MM.1S (cell line): ENCODE measurements around the gene MRPL41.
"Not testable (repeated sequence)": the region's sequence is repeated elsewhere in the genome, so short reads cannot be mapped to it uniquely, and the experiment has no call there.

Source experiments
- DNase-seq: peaks from one replicate; pipeline ENCODE4 v3.0.0-alpha.2; 2015
- H2AFZ ChIP-seq: fragments of 300-600 bp; sonication (generic); 2 replicates; pipeline ENCODE4 v1.6.0; 2016; ENCODE audit warnings: antibody characterized with exemption, low read length
- H3F3A ChIP-seq: fragments of 300-600 bp; sonication (generic); 2 replicates; pipeline ENCODE4 v1.6.1; 2016; ENCODE audit warnings: mild to moderate bottlenecking, antibody characterized with exemption, low read length, moderate library complexity, mixed read lengths; ENCODE audit not compliant: insufficient read depth
- H3K27ac ChIP-seq: fragments of 300-600 bp; sonication (generic); 2 replicates; pipeline ENCODE4 v1.5.1; 2016; ENCODE audit warnings: mild to moderate bottlenecking, low read length
- H3K27me3 ChIP-seq: fragments of 300-600 bp; sonication (generic); replicated peaks from 2 replicates; pipeline ENCODE4 v1.6.0; 2016; ENCODE audit warnings: low read length; ENCODE audit not compliant: insufficient read depth
- H3K36me3 ChIP-seq: fragments of 300-600 bp; sonication (generic); replicated peaks from 2 replicates; pipeline ENCODE4 v1.6.1; 2016; ENCODE audit warnings: mild to moderate bottlenecking, low read length, mixed read lengths; ENCODE audit not compliant: insufficient read depth
- H3K4me1 ChIP-seq: fragments of 300-600 bp; sonication (generic); 2 replicates; pipeline ENCODE4 v1.6.1; 2016; ENCODE audit warnings: low read length, mixed read lengths
- H3K4me2 ChIP-seq: fragments of 300-600 bp; sonication (generic); 2 replicates; pipeline ENCODE4 v1.6.0; 2016; ENCODE audit warnings: low read depth, low read length
- H3K4me3 ChIP-seq: fragments of 300-600 bp; sonication (generic); 2 replicates; pipeline ENCODE4 v1.5.1; 2016; ENCODE audit warnings: low read length, mixed read lengths
- H3K79me2 ChIP-seq: fragments of 300-600 bp; sonication (generic); 2 replicates; pipeline ENCODE4 v1.6.1; 2016; ENCODE audit warnings: mixed run types, low read length, mixed read lengths
- H3K9ac ChIP-seq: fragments of 300-600 bp; sonication (generic); 2 replicates; pipeline ENCODE4 v1.6.1; 2016; ENCODE audit warnings: low read length, mixed read lengths
- H3K9me2 ChIP-seq: fragments of 300-600 bp; sonication (generic); replicated peaks from 2 replicates; pipeline ENCODE4 v1.6.1; 2016; ENCODE audit warnings: mild to moderate bottlenecking, low read length, mixed read lengths; ENCODE audit not compliant: insufficient read depth
- H3K9me3 ChIP-seq: fragments of 300-600 bp; sonication (generic); replicated peaks from 2 replicates; pipeline ENCODE4 v1.6.1; 2016; ENCODE audit warnings: mild to moderate bottlenecking, low read length, mixed read lengths; ENCODE audit not compliant: insufficient read depth
- H4K20me1 ChIP-seq: fragments of 300-600 bp; sonication (generic); 2 replicates; pipeline ENCODE4 v1.6.1; 2016; ENCODE audit warnings: mild to moderate bottlenecking, low read length, moderate library complexity, mixed read lengths; ENCODE audit not compliant: insufficient read depth
- EZH2 ChIP-seq: fragments of 300-600 bp; sonication (generic); optimal IDR thresholded peaks from 2 replicates; pipeline ENCODE3; 2017; ENCODE audit warnings: low read depth, mild to moderate bottlenecking, antibody characterized with exemption, low read length, mixed read lengths
- EZH2phosphoT487 ChIP-seq: fragments of 300-600 bp; sonication (generic); IDR thresholded peaks from 2 replicates; pipeline ENCODE4 v1.6.1; 2018; ENCODE audit warnings: antibody characterized with exemption, low read length
- TF ChIP-seq, protein P1 (sequence below): fragments of 300-600 bp; sonication (generic); IDR thresholded peaks from 2 replicates; pipeline ENCODE4 v1.5.1; 2016; ENCODE audit warnings: antibody characterized with exemption, low read length, mixed read lengths

The MRPL41 gene

DNA sequence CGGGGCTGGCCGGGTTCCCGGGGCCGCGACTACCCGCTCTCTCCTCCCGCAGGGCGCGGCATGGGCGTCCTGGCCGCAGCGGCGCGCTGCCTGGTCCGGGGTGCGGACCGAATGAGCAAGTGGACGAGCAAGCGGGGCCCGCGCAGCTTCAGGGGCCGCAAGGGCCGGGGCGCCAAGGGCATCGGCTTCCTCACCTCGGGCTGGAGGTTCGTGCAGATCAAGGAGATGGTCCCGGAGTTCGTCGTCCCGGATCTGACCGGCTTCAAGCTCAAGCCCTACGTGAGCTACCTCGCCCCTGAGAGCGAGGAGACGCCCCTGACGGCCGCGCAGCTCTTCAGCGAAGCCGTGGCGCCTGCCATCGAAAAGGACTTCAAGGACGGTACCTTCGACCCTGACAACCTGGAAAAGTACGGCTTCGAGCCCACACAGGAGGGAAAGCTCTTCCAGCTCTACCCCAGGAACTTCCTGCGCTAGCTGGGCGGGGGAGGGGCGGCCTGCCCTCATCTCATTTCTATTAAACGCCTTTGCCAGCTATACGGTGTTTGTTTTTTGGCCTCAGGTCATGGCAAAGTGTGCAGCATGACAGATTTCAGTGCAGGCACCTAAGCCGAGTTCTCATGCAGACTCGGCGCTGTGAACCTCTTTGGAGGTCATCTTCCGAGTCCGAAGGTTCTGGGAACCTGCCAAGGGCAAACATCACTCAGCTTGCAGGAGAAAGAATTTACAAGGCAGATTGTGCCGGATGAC lies 516 bp downstream of the MRPL41 start:
- Histone ChIP-seq H3K36me3 (no peaks in the 10 kb centered on the region), H3K27ac (peak overlapping the region; percentile 42; the same call in 1 of the 2 replicates), H3K79me2 (peaks cover 8% of the 10 kb centered on the region), H3K9me2 (no peaks in the 10 kb centered on the region), H3K4me3 (peak overlapping the region; percentile 95), H3K9ac (peak overlapping the region; percentile 78), H3K4me2 (peak overlapping the region; percentile 77), H3K27me3 (no peaks in the 10 kb centered on the region), H3K4me1 (no peaks in the 10 kb centered on the region), H2AFZ (peak overlapping the region; percentile 89), H3K9me3 (no peaks in the 10 kb centered on the region), H4K20me1 (no peaks in the 10 kb centered on the region), H3F3A (peaks cover 25% of the 10 kb centered on the region)
- TF ChIP-seq EZH2phosphoT487 (no peak), EZH2 (no peak)
- TF ChIP-seq, protein P1, sequence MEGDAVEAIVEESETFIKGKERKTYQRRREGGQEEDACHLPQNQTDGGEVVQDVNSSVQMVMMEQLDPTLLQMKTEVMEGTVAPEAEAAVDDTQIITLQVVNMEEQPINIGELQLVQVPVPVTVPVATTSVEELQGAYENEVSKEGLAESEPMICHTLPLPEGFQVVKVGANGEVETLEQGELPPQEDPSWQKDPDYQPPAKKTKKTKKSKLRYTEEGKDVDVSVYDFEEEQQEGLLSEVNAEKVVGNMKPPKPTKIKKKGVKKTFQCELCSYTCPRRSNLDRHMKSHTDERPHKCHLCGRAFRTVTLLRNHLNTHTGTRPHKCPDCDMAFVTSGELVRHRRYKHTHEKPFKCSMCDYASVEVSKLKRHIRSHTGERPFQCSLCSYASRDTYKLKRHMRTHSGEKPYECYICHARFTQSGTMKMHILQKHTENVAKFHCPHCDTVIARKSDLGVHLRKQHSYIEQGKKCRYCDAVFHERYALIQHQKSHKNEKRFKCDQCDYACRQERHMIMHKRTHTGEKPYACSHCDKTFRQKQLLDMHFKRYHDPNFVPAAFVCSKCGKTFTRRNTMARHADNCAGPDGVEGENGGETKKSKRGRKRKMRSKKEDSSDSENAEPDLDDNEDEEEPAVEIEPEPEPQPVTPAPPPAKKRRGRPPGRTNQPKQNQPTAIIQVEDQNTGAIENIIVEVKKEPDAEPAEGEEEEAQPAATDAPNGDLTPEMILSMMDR: no peak
- DNase-seq: no peak

GRCh38 chr9:137553654-137554053 lies 2.0 kb downstream of the MRPL41 start:
- H3K27ac ChIP-seq, H4K20me1 ChIP-seq, H2AFZ ChIP-seq, H3K9ac ChIP-seq, H3K4me3 ChIP-seq, H3K27me3 ChIP-seq, H3K9me3 ChIP-seq, H3K9me2 ChIP-seq, DNase-seq, H3K4me1 ChIP-seq, H3K4me2 ChIP-seq, H3K36me3 ChIP-seq: not testable (repeated sequence)
- Histone ChIP-seq H3F3A (peaks cover 25% of the 10 kb centered on the region), H3K79me2 (peaks cover 12% of the 10 kb centered on the region)

- Histone ChIP-seq H3K9ac (no peak overlapping the region), H3K79me2 (peaks cover 12% of the 10 kb centered on the region), H3K4me1 (no peaks in the 10 kb centered on the region), H3F3A (peaks cover 25% of the 10 kb centered on the region), H3K4me3 (no peak overlapping the region), H3K36me3 (no peaks in the 10 kb centered on the region), H3K4me2 (no peak overlapping the region), H3K27ac (no peak overlapping the region), H3K9me2 (no peaks in the 10 kb centered on the region), H2AFZ (no peak overlapping the region), H4K20me1 (no peaks in the 10 kb centered on the region), H3K9me3 (no peaks in the 10 kb centered on the region), H3K27me3 (no peaks in the 10 kb centered on the region)
- DNase-seq: no peak
- TF ChIP-seq, protein P1: no peak
- TF ChIP-seq EZH2 (no peak), EZH2phosphoT487 (no peak)
Observed at GRCh38 chr9:137554349-137554748, 2.7 kb downstream of the MRPL41 start.

DNA sequence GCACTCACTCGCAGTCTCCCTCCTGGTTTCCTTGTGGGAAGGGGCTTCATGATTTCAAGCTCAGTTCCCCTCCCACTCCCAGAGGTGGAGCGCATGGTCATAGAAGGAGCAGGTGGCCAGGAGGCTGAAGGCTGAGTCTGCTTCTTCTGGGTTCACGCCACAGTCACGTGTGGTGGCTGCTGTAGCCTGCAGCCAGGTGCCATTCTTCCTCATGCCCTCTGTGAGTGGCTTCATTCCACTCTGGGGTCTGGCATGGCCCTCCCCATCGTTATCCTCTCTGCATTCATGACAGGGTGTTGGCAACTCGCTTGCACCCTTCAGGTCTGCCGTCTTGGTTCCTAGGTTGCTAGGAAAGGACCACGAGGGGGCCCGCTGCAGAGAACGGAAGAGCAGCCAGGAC lies 3.5 kb downstream of the MRPL41 start:
- no peak for TF ChIP-seq EZH2phosphoT487
- TF ChIP-seq EZH2: no peak
- TF ChIP-seq, protein P1: no peak
- no peaks in the 10 kb centered on the region; the same call in 1 of the 2 replicates for H4K20me1 ChIP-seq

More for the DNA sequence above, 3.5 kb downstream of the MRPL41 start:
- Histone ChIP-seq H2AFZ (no peak overlapping the region), H3K4me2 (no peak overlapping the region), H3K27me3 (no peaks in the 10 kb centered on the region), H3K9me3 (no peaks in the 10 kb centered on the region), H3K79me2 (peaks cover 15% of the 10 kb centered on the region), H3K4me1 (no peaks in the 10 kb centered on the region), H3F3A (peaks cover 18% of the 10 kb centered on the region), H3K9me2 (no peaks in the 10 kb centered on the region), H3K9ac (no peak overlapping the region), H3K36me3 (no peaks in the 10 kb centered on the region; the same call in 1 of the 2 replicates), H3K27ac (no peak overlapping the region), H3K4me3 (no peak overlapping the region)
- no peak for DNase-seq
